HG03175 (cell line): ENCODE results near the gene SLC41A3.

ENCODE experiments used
- ATAC-seq: cut with Tn5 transposase; IDR thresholded peaks from one replicate; pipeline ENCODE4 v1.9.1; 2021; ENCODE audit warnings: mild to moderate bottlenecking, moderate library complexity; ENCODE audit not compliant: unreplicated experiment

SLC41A3 gene

GRCh38 chr3:126121074-126121473 lies 37.1 kb upstream of the SLC41A3 start:
- no peak for ATAC-seq

GRCh38 chr3:126119976-126120375 lies 36.1 kb upstream of the SLC41A3 start:
- ATAC-seq = no peak

DNA sequence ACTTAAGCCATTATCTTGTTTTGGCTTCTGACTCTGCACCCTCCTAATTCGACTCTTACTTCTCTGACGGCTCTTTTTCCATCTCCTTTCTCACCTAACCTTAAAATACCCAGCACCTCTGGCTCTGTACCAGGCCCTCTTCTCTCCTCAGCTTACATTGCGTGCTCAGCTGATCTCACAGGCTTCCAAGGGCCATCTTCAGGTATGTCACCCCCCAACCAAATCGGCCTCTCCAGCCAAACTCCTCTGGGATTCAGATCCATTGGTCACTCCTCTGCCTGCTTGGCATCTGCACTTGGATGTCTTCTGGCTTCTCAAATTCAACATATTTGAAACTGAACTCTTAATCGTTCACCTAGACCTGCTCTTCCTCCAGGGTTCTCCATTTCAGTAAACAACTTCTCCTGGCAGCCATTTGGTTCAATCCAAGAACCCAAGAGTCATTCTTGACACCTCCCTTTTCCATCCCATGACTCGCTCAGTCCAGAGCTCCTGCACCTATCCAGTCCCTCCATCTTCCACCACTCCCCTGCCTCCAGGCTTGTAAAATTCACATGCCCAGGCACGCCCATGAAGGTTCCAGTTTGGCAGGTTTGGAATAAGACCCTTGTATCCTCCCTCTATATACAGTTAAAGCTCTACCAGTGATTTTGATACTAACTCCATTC lies 35.2 kb upstream of the SLC41A3 start:
- ATAC-seq = no peak

DNA sequence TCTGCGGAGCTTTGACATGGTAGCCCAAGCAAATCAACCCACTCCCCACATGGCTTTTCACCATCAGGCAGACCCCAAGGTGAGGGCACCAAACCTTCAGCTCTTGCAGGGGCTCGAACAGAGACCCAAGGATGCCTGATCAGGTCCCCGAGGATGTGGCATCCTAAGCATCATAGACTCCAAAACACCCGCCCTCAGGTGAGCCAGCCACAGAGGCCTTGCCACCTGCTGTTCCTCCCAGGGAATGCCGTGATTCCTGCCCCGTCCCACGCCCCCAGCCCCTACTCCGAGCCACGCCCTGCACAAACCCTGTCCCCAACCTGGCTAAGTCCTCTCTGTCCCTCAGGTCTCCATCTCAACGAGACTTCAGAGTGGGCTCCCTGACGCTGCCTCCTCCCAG lies 34.7 kb upstream of the SLC41A3 start:
- no peak for ATAC-seq

GRCh38 chr3:126117786-126118185 lies 33.9 kb upstream of the SLC41A3 start:
- ATAC-seq = no peak

DNA sequence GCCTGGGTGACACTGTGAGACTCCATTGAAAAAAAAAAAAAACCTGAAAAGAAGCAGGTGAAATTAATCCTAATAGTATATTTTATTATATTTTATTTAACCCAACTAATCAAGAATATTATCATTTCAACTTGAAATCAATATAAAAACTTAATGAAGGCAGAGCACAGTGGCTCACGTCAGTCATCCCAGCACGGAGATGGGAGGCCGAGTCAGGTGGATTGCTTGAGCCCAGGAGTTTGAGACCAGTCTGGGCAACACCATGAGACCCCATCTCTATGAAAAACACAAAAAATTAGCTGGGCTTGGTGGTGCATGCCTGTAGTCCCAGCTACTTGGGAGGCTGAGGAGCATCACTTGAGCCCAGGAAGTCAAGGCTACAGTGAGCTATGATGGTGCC lies 33.3 kb upstream of the SLC41A3 start:
- no peak for ATAC-seq

GRCh38 chr3:126116526-126116925 lies 32.6 kb upstream of the SLC41A3 start:
- ATAC-seq = no peak

- ATAC-seq = no peak
Measured at GRCh38 chr3:126114443-126115386, 30.8 kb upstream of the SLC41A3 start.

- ATAC-seq = no peak
Measured at GRCh38 chr3:126113733-126114442, 30.0 kb upstream of the SLC41A3 start.

DNA sequence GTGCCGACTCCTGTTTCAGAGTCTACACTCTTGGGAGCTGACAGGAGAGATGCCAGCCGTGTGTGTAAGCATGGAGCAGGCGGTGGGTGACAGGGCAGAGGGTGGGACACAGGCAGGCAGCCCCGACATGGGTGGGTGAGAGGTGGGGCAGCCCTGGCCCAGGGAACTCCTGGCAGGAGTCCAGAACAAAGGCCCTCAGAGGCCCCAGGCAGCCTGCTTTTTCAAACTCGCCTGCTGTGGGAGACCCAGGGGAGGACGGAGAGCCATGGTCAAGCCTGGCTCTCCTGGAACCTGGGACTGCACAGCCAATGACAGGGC lies 29.3 kb upstream of the SLC41A3 start:
- no peak for ATAC-seq

DNA sequence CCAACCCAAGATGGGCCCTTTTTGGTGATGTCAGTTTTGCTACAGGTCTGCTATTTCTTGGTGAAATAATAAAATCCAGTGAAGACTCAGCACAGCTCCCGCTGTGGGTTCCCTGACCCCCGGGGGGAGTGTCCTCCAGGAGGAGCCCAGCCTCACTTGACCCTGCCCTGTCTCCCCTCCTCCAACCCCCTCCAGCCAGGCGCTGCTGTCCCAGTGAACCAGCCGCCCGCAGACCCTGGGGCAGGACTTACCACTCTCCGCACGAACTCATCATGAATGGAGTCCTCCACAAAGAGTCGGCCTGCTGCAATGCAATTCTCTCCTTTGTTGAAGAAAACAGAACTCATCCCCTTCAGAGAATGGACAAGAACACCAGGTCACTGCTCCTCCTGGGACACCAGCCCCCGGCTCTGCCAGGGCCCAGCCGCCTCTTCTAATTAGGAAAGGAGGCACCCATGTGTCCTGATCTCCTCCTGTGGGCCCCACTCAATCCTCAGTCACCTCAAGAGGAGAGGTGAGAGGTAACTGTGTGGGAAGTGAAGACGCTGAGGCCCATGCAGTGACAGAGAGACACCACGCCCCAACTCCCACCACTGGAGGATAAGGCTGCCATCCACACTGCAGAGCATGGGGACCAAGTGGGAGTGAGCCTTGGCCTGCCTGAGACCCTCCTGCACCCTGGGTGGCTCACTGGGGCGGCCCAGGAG lies 28.8 kb upstream of the SLC41A3 start:
- no peak for ATAC-seq

DNA sequence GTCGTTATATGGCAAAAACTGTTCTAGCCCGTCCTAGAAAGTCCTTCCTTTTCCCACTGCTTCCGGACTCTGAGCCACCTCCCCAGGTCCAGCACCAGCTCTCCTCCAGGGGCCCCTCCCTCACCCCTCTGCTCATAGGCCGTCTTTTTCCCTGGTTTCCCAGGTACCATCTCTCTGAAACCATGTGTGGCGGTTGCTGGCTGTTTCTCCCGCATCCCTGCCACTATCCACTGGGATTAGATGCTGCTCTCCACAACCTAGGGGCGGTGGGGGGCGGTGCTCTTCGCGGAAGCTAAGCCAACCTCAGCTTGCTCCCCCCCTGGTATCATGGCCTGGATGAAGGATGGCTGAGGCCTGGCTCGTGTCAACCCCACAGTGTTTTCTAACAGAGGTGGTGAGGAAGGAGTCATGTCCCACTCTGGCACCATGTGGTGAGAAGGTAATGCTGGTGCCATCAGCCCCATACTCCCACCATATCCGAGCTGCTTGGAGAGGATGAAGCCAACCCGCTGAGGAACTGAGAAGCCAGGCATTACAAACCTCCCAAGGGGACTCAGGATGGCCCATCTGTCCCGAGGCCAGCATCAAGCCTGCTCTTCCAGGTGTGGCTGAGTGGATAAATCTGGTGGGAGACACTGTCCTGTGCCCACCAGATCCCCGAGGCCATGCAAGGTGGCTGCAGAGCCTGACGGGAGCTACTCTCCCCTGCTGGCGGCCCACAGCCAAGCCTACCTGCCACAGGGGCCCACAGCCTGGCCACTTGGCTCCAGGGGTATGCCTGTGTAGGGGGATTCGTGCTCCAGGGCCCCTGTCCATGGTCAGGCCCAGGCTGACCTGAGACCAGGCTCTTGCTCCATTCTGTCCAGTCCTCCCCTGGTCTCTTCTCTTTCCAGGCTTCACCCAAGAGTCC lies 27.9 kb upstream of the SLC41A3 start:
- no peak for ATAC-seq

- no peak for ATAC-seq
Measured at GRCh38 chr3:126111126-126111551, 27.2 kb upstream of the SLC41A3 start.

- ATAC-seq = no peak
Measured at GRCh38 chr3:126110431-126111125, 26.7 kb upstream of the SLC41A3 start.

- ATAC-seq = no peak
Measured at GRCh38 chr3:126109880-126110235, 25.9 kb upstream of the SLC41A3 start.

- ATAC-seq = no peak
Measured at GRCh38 chr3:126109146-126109879, 25.4 kb upstream of the SLC41A3 start.

- ATAC-seq = no peak
Measured at GRCh38 chr3:126108676-126109050, 24.7 kb upstream of the SLC41A3 start.

GRCh38 chr3:126107957-126108675 lies 24.2 kb upstream of the SLC41A3 start:
- no peak for ATAC-seq
